Measurements from ENCODE around the gene ZBTB46.

GRCh38 chr20:63795178-63795830 is 35.8 kb downstream of the ZBTB46 start:
- TF ChIP-seq CTCF (IDR thresholded peaks at IDR 0.05) (no peak), ZFX (IDR thresholded peaks at IDR 0.05; ENCODE audit: borderline replicate concordance) (no peak)

Measured in 22Rv1 (cell line).